Smooth muscle cell of the pulmonary artery (primary cell): ENCODE results near the gene YTHDC2. TPM values are rescaled to one million over a fixed set of nuclear protein-coding genes. Genes with fewer than 3 reads are reported as not detected.

Source experiments
- total RNA-seq: library from RNA; depleted of rRNA; stranded (reverse); fragments of >200 nt; gene quantifications from 2 replicates; pipeline ENCODE4 v1.2.3, GENCODE V29; 2014

Gene YTHDC2
- 22.1 and 28.7 TPM in 2 replicates for total RNA-seq

DNA sequence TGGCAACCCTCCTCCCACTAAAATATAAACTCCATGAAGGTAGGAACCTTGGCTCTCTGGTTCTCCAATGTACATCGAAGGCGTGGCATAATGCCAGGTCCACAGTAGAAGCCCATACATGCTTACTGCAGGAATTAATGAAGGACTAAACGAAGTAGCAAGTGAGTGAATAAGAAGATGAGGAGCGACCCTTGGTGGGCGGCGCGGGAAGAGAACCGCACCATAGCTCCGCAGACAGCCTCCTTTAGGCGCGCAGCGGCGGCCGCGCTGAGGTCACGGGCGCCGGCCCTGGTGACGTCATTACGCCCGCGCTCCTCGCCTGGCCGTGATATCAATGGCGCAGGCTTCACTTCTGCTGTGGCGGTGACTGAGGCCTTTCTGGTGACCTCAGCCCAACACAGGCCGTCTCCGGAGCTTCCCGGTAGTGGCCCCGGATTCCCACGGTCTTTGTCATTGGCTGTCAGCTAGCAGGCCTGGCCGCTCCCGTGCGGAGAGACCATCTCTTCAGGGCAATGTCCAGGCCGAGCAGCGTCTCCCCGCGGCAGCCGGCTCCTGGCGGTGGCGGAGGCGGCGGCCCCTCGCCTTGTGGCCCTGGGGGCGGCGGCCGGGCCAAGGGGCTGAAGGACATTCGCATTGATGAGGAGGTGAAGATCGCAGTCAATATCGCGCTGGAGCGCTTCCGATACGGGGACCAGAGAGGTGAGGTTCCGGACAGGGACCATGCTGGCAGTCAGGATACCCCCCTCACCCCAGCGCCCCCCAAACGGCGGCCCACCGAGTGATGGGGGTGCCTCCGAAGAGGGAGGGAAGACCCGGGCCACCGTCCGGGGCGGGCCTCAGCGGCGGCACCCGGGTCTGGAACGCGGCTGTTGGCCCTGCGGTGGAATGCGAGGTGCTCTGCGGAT, at the start of gene YTHDC2:
TSS of gene YTHDC2 (plus strand) at position 311 of the 905 bp plus-strand sequence. CDS start at position 513, 202 bp downstream.

DNA sequence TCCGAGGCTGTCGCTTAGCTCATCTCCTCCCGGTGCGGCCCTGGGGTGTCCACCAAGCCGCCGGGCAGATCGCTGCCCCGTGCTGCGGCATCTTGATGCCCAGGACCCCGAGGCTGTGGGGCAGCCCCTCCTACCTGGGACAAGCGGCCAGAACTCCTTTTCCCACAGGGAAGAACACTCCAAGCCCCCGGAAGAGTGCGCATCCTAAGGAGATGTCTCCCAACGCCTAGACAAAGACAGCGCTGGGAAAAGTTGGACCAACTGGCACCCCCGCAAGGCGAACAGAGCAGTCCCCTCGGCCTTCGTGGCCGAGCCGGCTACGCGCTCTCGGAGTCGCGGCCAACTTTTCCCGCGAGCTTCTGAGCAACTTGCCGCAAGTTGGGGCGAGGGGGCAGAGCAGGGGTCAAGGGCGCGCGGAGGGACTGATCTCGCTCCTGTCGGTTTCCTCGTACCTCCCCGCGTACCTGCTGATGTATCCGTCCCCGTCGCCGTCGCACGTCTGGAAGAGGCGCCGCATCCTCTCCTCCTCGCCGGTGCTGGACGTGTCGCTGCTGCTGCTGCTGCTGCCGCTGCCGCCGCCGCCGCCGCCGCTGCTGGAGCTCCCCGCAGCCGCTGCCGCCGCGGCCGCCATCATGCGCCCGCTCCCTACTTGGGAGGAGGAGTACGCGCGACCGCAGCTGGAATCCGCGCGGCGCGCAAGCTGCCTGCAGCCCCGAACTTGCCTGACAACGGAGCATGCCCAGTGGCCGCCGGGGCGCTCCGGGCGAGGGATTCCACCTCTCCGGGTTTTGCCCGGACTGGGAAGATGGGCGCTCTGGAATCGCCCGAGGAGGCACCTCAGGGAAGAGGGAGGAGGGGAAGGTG, 25.5 kb upstream of the YTHDC2 start, which contains the start of gene MCC:
TSS of gene MCC (minus strand) at position 673 of the 864 bp plus-strand sequence.

Other genes with a start within 250 kb of the YTHDC2 start
- gene TSSK1B, start 78.7 kb upstream of the YTHDC2 start, total RNA-seq = 0.46 and 0.50 TPM in 2 replicates
- gene MCC, start 25.2 kb upstream of the YTHDC2 start, total RNA-seq = 33.4 and 49.0 TPM in 2 replicates